Omental fat pad (tissue), 4 donors: ENCODE results near the gene SWSAP1. TPM values are rescaled to one million over a fixed set of nuclear protein-coding genes. Genes with fewer than 3 reads are reported as not detected.

Experiments
- ATAC-seq: fragments of 150-250 bp; one replicate; pipeline ENCODE4 v1.9.1; 2016; ENCODE audit warnings: mild to moderate bottlenecking, moderate library complexity; ENCODE audit not compliant: low FRiP score
- DNase-seq: peaks from one replicate; pipeline ENCODE4 v3.0.0-alpha.2; 2019; ENCODE audit warnings: low spot score
- CTCF ChIP-seq, 3 donors: fragments of 450-650 bp; IDR thresholded peaks; one replicate each; pipeline ENCODE4 v1.5.1; 2016 to 2017; ENCODE audit warnings: antibody characterized with exemption in 3 of 3, mild to moderate bottlenecking in 3 of 3, moderate library complexity in 2 of 3
- total RNA-seq, 4 donors: library from RNA; depleted of rRNA; stranded (reverse); fragments of >200 nt; gene quantifications; one replicate each; pipeline ENCODE4 v1.1.0, GENCODE V29; 2016

The SWSAP1 gene
- total RNA-seq, 4 donors from 2014 or later: 0.48 to 3.8 (median 1.6) TPM

GRCh38 chr19:11380653-11381537 lies 6.4 kb downstream of the SWSAP1 start:
- DNase-seq (peak; percentile 80), ATAC-seq (peak; percentile 88)
- peak in 2 of 3 donors; percentile 47 to 51 for TF ChIP-seq CTCF (IDR thresholded peaks at IDR 0.05)

GRCh38 chr19:11382898-11383705 lies 8.6 kb downstream of the SWSAP1 start:
- no peak for TF ChIP-seq CTCF (IDR thresholded peaks at IDR 0.05)
- ATAC-seq (no peak), DNase-seq (no peak)

- ATAC-seq (peak; percentile 2), DNase-seq (no peak)
- no peak for TF ChIP-seq CTCF (IDR thresholded peaks at IDR 0.05)
Measured at GRCh38 chr19:11383706-11384048, 9.2 kb downstream of the SWSAP1 start.

GRCh38 chr19:11384778-11385129 lies 10.3 kb downstream of the SWSAP1 start:
- no peak for DNase-seq
- no peak for TF ChIP-seq CTCF (IDR thresholded peaks at IDR 0.05)
- no peak for ATAC-seq

- ATAC-seq: no peak
- TF ChIP-seq CTCF (IDR thresholded peaks at IDR 0.05): no peak
- DNase-seq: no peak
Measured at GRCh38 chr19:11387162-11388034, 12.9 kb downstream of the SWSAP1 start.

GRCh38 chr19:11390359-11390758 lies 15.9 kb downstream of the SWSAP1 start:
- DNase-seq: no peak
- no peak for ATAC-seq
- TF ChIP-seq CTCF (IDR thresholded peaks at IDR 0.05): no peak
